GM21825 (cell line): ENCODE measurements around the gene RAB44.

Source experiments
- ATAC-seq: cut with Tn5 transposase; IDR thresholded peaks from one replicate; pipeline ENCODE4 v1.9.1; 2021; ENCODE audit warnings: mild to moderate bottlenecking, moderate library complexity; ENCODE audit not compliant: unreplicated experiment

Gene RAB44

DNA sequence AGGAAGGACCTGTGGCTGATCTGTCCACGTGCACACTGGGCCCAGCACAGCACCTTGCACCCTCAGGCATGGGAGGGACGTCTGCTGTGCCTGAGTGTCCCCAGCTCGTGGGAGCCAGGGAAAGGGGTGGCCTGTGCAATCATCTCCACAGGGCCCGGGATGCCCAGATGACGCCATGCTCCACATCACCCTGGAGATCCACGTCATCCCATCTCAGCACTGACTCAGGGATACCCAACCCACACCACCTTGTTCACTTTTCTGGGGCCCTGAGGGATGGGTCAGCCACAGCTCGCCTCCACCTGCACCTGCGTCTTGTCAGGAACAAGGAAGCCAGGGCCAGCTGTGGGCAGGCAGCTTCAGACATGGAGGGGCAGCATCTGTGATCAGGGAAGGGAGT is 48.2 kb downstream of the RAB44 start:
- ATAC-seq: no peak

- ATAC-seq: no peak
These were observed 48.6 kb downstream of the RAB44 start for GRCh38 chr6:36746251-36746650.

DNA sequence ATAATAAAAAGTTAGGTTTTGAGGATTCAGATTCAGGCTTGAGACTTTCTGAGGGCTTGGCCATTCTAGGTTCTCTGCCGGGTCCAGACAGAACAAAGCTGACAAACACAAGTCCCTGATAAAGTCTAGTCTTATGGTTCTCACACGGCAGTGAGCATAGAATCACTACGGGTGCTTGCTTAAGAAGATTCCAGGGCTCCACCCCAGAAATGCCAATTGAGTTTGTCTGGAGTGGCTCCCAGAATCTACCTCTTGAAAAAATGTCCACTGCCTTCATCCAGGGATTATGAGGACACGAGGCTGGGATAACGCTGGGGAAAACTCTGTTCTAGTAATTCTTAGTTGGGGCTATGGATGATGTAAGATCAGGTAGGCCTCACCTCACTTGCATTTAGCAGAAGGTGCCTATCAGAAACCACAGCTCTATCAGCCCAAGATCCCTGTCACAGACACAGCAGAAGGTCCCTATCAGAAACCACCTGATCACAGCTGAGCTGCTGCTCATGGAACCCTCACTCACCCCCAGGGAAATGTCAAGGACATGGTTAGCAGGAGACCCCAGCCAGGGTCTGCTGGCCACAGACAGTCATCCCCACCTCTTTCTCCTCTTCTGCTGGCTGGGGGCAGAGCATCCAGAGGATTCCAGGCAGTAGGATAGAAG is 52.3 kb downstream of the RAB44 start:
- no peak for ATAC-seq

DNA sequence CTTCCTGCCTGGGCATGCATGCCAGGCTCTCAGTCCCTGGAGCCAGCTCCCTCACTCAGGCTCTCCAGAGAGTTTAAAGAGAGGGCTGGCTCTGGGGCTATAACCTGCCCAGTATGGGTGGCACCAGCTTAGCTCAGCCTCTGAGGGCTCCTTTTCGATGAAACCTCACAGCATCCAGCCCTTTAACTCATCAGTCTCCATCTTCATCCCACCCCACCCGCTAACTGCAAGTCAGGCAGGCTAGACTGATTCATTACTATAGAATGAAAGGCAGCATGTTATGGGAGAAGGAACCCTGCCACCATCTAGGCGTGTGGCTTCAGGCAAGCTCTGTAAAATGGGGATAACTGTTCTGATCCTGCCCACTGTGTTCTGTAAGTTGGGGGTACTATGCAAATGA is 53.5 kb downstream of the RAB44 start:
- ATAC-seq: no peak

GRCh38 chr6:36751833-36752186 is 54.2 kb downstream of the RAB44 start:
- ATAC-seq: no peak

DNA sequence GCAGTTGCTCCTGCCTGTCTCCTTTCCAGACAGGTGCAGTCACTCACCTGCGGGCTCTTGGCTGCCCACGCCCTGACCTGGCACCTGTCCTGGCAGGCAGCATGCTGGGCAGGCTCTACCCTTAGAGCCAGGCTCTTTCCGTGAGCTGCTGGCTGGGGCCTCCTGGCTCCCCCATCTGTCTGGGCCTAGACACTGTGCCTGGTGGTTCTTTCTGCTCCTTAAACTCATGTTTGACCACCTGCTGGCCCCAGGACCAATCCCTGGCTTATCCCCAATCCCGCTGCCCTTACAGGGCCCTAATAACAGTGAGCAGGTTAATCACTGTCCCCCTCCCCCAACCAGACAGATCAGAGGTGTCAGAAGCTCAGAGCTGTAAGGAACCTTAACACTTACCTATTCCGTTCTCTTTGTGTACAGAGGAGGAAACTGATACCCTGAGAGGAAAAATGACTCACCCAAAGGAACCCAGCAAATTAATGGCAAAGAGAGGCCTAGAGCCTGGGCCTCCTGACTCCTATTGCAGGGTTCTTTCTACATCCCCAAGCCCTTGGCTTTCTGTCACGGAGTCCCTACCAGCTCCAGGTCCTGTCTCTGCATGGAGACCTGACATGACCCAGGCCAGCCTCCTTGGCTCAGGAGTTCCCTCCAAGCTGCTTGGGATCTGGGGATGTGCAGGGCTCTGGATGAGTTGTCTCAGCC is 54.7 kb downstream of the RAB44 start:
- no peak for ATAC-seq

GRCh38 chr6:36752886-36753506 is 55.4 kb downstream of the RAB44 start:
- no peak for ATAC-seq

DNA sequence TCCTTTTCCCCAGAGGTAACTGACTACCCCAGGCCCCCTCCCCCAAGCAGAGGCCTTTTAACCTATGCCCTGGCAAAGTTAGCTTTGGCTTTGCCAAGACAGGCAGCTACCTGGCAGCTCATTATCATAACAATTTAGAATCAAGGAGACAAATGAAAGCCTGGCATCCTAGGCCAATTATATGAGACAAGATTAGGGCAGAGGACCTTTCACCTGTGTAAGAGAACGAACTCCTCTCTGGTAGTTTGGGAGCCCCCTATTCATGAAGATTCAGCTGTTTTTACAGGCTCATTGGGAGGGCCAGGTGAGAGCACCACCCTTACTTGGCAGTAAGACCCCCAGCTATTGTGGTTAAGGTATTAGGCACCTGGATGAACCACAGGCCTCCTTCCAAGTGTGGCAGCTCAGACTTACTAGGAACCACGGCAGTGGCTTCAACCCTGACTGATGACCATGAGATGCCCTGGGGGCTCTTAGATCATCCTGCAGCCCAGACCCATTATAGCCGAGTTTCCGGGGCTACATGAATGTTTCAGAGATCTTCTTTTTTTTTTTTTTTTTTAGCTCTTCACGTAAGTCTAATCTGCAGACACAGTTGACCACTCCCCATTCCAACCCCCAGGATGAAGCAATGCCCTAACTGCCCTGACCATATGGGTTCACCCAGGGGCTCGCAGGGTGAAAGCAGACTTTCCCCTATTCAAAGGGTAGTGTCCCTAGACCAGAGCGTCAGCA is 56.2 kb downstream of the RAB44 start:
- ATAC-seq: no peak

- no peak for ATAC-seq
These were observed 57.2 kb downstream of the RAB44 start for GRCh38 chr6:36754582-36755434.

DNA sequence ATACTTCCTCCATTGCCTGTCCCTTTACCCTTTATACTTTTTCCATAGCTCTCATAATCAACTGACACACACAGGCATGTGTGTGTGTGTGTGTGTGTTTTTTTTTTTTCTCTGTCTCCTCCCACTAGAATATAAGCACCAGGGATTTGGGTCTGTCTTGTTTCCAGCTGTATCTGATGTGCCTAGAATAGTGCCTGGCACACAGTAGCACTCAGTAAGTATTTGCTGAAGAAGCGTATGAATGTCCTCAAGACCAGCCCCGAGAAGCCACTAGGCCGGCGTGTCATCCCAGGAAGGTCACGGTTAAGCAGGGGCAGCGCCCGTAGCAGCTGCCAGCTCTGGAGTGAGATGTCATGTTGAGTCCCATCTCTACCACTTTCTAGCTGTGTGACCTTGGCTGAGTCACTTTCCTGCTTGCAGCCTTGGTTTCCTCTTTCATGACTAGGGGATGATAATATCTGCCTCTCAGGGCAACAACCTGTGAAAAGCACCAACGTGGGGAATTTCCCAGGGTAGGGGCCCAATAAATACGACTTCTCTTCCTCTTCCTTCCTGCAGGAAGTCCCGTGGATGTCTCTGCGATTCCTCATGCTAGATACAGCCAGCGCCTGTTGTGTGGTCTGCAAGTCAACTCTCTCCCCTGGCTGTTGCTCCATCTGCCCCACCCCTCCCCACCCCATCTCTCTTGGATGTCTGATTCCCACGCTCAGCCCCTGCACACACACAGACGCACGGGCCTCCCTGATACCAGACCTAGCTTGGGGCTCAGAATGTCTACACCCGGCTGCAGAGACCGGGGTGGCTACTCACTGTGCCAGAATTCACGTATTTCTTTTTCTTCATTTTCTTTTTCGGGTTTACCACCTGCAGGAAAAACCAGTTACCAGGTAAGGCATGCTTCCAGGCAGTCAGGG is 58.1 kb downstream of the RAB44 start:
- ATAC-seq: peak; percentile 38

GRCh38 chr6:36756786-36757185 is 59.2 kb downstream of the RAB44 start:
- no peak for ATAC-seq

DNA sequence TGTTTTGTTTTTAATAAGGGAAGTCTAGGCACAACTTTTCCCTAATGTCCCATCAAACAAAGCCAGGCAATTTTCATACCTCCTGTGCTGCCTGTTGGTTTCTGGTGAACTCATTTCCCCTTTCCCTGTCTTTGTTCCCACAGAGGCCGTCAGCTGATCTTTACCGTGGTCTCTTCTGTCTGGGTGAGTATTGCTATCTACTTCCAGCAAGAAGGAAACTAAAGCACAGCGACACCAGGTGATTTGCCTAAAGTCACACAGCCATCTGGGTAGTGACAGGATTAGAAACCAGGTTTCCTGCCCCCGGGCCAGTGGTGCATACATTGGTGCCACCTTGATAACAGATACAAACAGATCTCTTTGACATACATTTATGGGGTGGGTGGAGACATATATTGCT is 59.6 kb downstream of the RAB44 start:
- no peak for ATAC-seq

DNA sequence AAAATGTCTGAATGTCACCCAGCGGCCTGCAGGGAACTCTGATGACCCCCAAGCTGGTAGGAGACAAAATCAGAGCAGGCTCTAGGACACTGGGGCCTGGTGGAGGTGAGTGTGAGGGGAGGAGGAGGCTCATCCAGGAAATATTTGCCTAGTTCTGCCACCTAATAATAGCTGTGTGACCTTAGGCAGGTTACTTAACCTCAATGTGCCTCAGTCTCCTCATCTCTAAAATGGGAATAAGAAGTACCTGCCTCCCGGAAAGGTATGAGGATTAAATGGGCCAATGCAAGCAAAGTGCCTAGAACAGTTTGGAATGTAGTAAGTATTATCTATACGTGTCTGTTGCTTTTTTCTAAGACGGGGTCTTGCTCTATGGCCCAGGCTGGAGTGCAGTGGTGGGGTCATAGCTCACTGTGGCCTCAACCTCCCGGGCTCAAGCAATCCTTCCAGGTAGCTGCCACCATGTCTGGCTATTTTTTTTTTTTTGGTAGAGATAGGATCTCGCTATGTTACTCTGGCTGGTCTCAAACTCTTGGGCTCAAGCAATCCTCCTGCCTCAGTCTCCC is 60.4 kb downstream of the RAB44 start:
- no peak for ATAC-seq

GRCh38 chr6:36758516-36759147 is 61.0 kb downstream of the RAB44 start:
- no peak for ATAC-seq

DNA sequence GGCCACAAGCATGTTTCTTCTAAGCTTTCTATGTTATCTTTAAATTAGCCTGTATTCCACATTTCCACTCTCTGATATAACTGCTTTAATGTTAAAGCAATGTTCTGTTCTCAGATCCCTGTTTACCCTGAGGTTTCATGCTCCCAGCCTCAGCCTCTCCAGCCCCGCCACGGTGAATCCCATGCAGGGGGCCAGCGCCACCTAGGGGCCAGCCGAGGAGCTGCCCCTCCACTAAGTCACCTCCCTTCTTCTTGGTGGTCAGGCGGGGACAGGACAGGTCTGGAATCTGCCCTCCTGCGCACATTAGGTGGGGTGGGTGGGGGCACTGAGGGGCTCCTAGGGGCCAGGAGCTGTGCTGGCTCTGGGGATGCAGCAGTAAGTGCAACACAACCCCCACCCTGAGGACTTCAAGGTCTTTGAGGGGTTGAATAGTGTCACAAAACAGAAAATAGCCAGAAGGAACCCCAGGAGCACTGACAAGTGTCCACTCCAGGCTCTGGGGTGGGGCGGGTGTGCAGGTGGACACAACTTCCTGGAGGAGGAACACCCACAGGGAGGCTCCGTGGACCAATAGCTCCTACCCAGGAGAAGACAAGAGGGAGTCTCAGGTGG is 61.6 kb downstream of the RAB44 start:
- ATAC-seq: no peak

DNA sequence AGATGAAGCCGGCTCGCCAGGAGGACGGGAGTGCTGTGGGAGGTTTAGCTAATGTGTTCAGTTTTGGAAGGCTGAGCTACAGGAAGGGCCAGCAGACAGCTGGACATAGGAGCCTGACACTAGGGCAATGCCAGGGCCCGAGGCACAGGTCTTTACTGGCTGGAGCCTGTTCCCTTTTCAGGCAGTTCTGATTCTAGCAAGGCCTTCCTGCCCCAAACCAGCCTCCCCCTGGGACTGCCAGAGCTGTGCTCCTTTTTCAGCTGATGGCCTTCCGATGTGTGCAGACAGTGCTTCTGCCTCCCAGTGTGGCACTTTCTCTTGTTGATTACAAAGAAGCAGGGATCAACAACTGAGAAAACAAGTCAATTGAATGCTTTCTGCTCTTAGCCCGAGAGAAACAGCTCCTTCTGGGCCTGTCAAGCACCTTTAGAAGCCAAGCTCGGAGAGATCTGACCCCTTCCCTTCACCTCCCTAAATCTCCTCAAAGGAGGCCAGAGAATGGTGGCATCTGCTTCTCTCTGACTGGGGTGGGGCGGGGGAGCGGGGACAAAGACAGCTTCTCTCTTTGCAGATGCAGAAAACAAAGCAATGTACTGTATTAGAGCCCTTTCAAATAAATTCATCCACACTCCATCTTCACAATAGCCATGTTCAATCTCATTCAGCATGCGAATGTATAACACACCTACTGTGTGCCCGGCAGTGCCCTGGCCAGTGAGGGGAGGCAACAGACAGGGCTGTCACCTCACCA is 63.2 kb downstream of the RAB44 start:
- no peak for ATAC-seq

DNA sequence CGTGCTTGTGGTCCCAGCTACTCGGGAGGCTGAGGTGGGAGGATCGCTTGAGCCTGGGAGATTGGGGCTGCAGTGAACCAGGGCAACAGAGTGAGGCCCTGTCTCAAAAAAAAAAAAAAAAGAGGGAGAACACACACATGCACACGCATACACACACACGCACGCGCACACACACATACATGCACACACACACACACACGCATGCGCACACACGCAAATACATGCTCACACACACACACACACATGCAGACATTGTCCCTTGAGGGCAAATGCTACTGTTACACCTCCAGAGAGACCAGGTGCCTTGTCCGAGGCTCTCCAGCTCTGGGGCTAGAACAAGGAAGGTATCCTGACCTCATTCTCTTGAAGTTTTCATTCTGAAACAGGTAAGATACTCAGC is 64.5 kb downstream of the RAB44 start:
- no peak for ATAC-seq

- ATAC-seq: no peak
These were observed 67.6 kb downstream of the RAB44 start for GRCh38 chr6:36765190-36765589.
